Stimulated activated effector memory CD8-positive, alpha-beta T cell treated with anti-CD3 and anti-CD28 coated beads, Interleukin-12 subunit alpha, Interleukin-12 subunit beta, amount 100 ng/mL, for 72 hours (primary cell): ENCODE results near the gene JAK1.
A peak's percentile ranks its signal among the peaks of the same experiment; 100 is the strongest.
"Not testable (repeated sequence)": the region's sequence is repeated elsewhere in the genome, so short reads cannot be mapped to it uniquely, and the experiment has no call there.

Source experiments
- ATAC-seq: fragments of 150-1000 bp; cut with Tn5 transposase; 2 replicates; pipeline ENCODE4 v1.10.0; 2021
- DNase-seq, 2 donors: peaks; one replicate each; pipeline ENCODE4 v3.0.0; 2021 to 2022; ENCODE audit warnings: low spot score in 2 of 2
- H3K27ac Mint-ChIP-seq: one replicate; pipeline ENCODE4 v1.8.0; 2022; ENCODE audit warnings: mild to moderate bottlenecking, mixed read lengths
- H3K36me3 Mint-ChIP-seq: one replicate; pipeline ENCODE4 v1.8.0; 2022; ENCODE audit warnings: mild to moderate bottlenecking, mixed read lengths
- H3K4me1 Mint-ChIP-seq: one replicate; pipeline ENCODE4 v1.8.0; 2022; ENCODE audit warnings: mixed read lengths
- H3K4me3 Mint-ChIP-seq: one replicate; pipeline ENCODE4 v1.8.0; 2022; ENCODE audit warnings: mild to moderate bottlenecking, mixed read lengths
- H3K9me3 Mint-ChIP-seq: one replicate; pipeline ENCODE4 v1.8.0; 2022; ENCODE audit warnings: mixed read lengths

JAK1 gene

GRCh38 chr1:64944913-64945312, 21.4 kb downstream of the JAK1 start:
- H3K27ac Mint-ChIP-seq = no peak overlapping the region
- H3K36me3 Mint-ChIP-seq = no peaks in the 10 kb centered on the region
- no peak for ATAC-seq
- no peaks in the 10 kb centered on the region for H3K9me3 Mint-ChIP-seq
- DNase-seq = peak in 1 of 2 donors; percentile 44
- no peak overlapping the region for H3K4me3 Mint-ChIP-seq
- peaks cover 61% of the 10 kb centered on the region for H3K4me1 Mint-ChIP-seq

GRCh38 chr1:64942675-64943074, 23.7 kb downstream of the JAK1 start:
- no peak overlapping the region for H3K4me3 Mint-ChIP-seq

GRCh38 chr1:64942118-64942517, 24.2 kb downstream of the JAK1 start:
- DNase-seq (no peak), ATAC-seq (no peak)
- no peak overlapping the region for H3K27ac Mint-ChIP-seq
- H3K9me3 Mint-ChIP-seq = no peaks in the 10 kb centered on the region
- H3K36me3 Mint-ChIP-seq = no peaks in the 10 kb centered on the region
- H3K4me1 Mint-ChIP-seq = peaks cover 59% of the 10 kb centered on the region
- H3K4me3 Mint-ChIP-seq = no peak overlapping the region

More at GRCh38 chr1:64942675-64943074, 23.7 kb downstream of the JAK1 start:
- H3K36me3 Mint-ChIP-seq = no peaks in the 10 kb centered on the region
- H3K27ac Mint-ChIP-seq = no peak overlapping the region
- peaks cover 61% of the 10 kb centered on the region for H3K4me1 Mint-ChIP-seq
- no peak for ATAC-seq
- DNase-seq = no peak
- no peaks in the 10 kb centered on the region for H3K9me3 Mint-ChIP-seq

GRCh38 chr1:64941461-64942117, 24.8 kb downstream of the JAK1 start:
- no peak overlapping the region for H3K27ac Mint-ChIP-seq
- H3K4me1 Mint-ChIP-seq = peaks cover 57% of the 10 kb centered on the region
- ATAC-seq = peak; percentile 54
- H3K4me3 Mint-ChIP-seq = no peak overlapping the region
- H3K36me3 Mint-ChIP-seq = no peaks in the 10 kb centered on the region
- no peaks in the 10 kb centered on the region for H3K9me3 Mint-ChIP-seq
- DNase-seq = no peak

GRCh38 chr1:64940025-64940424, 26.3 kb downstream of the JAK1 start:
- H3K4me3 Mint-ChIP-seq = no peak overlapping the region
- no peaks in the 10 kb centered on the region for H3K36me3 Mint-ChIP-seq
- H3K9me3 Mint-ChIP-seq = no peaks in the 10 kb centered on the region
- peaks cover 59% of the 10 kb centered on the region for H3K4me1 Mint-ChIP-seq
- ATAC-seq (peak; percentile 70), DNase-seq (no peak)
- H3K27ac Mint-ChIP-seq = no peak overlapping the region

GRCh38 chr1:64938991-64939390, 27.4 kb downstream of the JAK1 start:
- no peak overlapping the region for H3K27ac Mint-ChIP-seq
- ATAC-seq (no peak), DNase-seq (no peak)
- no peaks in the 10 kb centered on the region for H3K9me3 Mint-ChIP-seq
- no peak overlapping the region for H3K4me3 Mint-ChIP-seq
- no peaks in the 10 kb centered on the region for H3K36me3 Mint-ChIP-seq
- peaks cover 68% of the 10 kb centered on the region for H3K4me1 Mint-ChIP-seq

GRCh38 chr1:64936956-64937355, 29.4 kb downstream of the JAK1 start:
- Mint-ChIP-seq H3K4me1 (peaks cover 73% of the 10 kb centered on the region), H3K4me3 (no peak overlapping the region), H3K9me3 (no peaks in the 10 kb centered on the region), H3K36me3 (no peaks in the 10 kb centered on the region), H3K27ac (no peak overlapping the region)
- DNase-seq (no peak), ATAC-seq (no peak)

GRCh38 chr1:64935551-64936155, 30.7 kb downstream of the JAK1 start:
- peak overlapping the region; percentile 37 for H3K27ac Mint-ChIP-seq
- DNase-seq (no peak), ATAC-seq (no peak)
- peaks cover 74% of the 10 kb centered on the region for H3K4me1 Mint-ChIP-seq
- H3K9me3 Mint-ChIP-seq = no peaks in the 10 kb centered on the region
- H3K36me3 Mint-ChIP-seq = peaks cover 5% of the 10 kb centered on the region
- no peak overlapping the region for H3K4me3 Mint-ChIP-seq

GRCh38 chr1:64934878-64935275, 31.5 kb downstream of the JAK1 start:
- no peak for DNase-seq
- no peak overlapping the region for H3K4me3 Mint-ChIP-seq
- peaks cover 5% of the 10 kb centered on the region for H3K36me3 Mint-ChIP-seq
- H3K4me1 Mint-ChIP-seq = peaks cover 74% of the 10 kb centered on the region
- H3K9me3 Mint-ChIP-seq = no peaks in the 10 kb centered on the region
- ATAC-seq = no peak
- peak overlapping the region; percentile 10 for H3K27ac Mint-ChIP-seq

GRCh38 chr1:64934115-64934877, 32.1 kb downstream of the JAK1 start:
- peak overlapping the region; percentile 10 for H3K27ac Mint-ChIP-seq
- ATAC-seq = no peak

GRCh38 chr1:64933296-64934070, 32.9 kb downstream of the JAK1 start:
- Mint-ChIP-seq H3K4me1 (peaks cover 77% of the 10 kb centered on the region), H3K9me3 (no peaks in the 10 kb centered on the region), H3K4me3 (peak overlapping the region; percentile 3), H3K27ac (peak overlapping the region; percentile 10), H3K36me3 (peaks cover 5% of the 10 kb centered on the region)
- DNase-seq (no peak), ATAC-seq (peak; percentile 80)

More at GRCh38 chr1:64934115-64934877, 32.1 kb downstream of the JAK1 start:
- Mint-ChIP-seq H3K36me3 (peaks cover 5% of the 10 kb centered on the region), H3K9me3 (no peaks in the 10 kb centered on the region), H3K4me3 (peak overlapping the region; percentile 3), H3K4me1 (peaks cover 77% of the 10 kb centered on the region)
- DNase-seq = no peak

- ATAC-seq (no peak), DNase-seq (no peak)
- H3K4me3 Mint-ChIP-seq = peak overlapping the region; percentile 3
- H3K4me1 Mint-ChIP-seq = peaks cover 79% of the 10 kb centered on the region
- no peaks in the 10 kb centered on the region for H3K9me3 Mint-ChIP-seq
- peak overlapping the region; percentile 63 for H3K27ac Mint-ChIP-seq
- H3K36me3 Mint-ChIP-seq = peaks cover 5% of the 10 kb centered on the region
These were observed 33.4 kb downstream of the JAK1 start for GRCh38 chr1:64932962-64933295.

GRCh38 chr1:64930640-64931039, 35.7 kb downstream of the JAK1 start:
- DNase-seq, ATAC-seq, H3K36me3 Mint-ChIP-seq, H3K27ac Mint-ChIP-seq, H3K9me3 Mint-ChIP-seq, H3K4me3 Mint-ChIP-seq: not testable (repeated sequence)
- H3K4me1 Mint-ChIP-seq = peaks cover 87% of the 10 kb centered on the region

GRCh38 chr1:64929221-64929620, 37.1 kb downstream of the JAK1 start:
- Mint-ChIP-seq H3K4me1 (peaks cover 87% of the 10 kb centered on the region), H3K27ac (no peak overlapping the region), H3K4me3 (no peak overlapping the region), H3K9me3 (no peaks in the 10 kb centered on the region), H3K36me3 (peaks cover 12% of the 10 kb centered on the region)
- ATAC-seq (no peak), DNase-seq (no peak)

GRCh38 chr1:64928325-64928724, 38.0 kb downstream of the JAK1 start:
- no peaks in the 10 kb centered on the region for H3K9me3 Mint-ChIP-seq
- peaks cover 87% of the 10 kb centered on the region for H3K4me1 Mint-ChIP-seq
- peaks cover 14% of the 10 kb centered on the region for H3K36me3 Mint-ChIP-seq
- H3K27ac Mint-ChIP-seq = no peak overlapping the region
- no peak for DNase-seq
- ATAC-seq = no peak
- no peak overlapping the region for H3K4me3 Mint-ChIP-seq
